HEK293 (cell line): ENCODE measurements around the gene MRTFB.

ENCODE experiments used
- CTCF ChIA-PET: fragments of 350-600 bp; formaldehyde crosslinking; extraction: SDS; loops from one replicate; lab custom pipeline; 2021; ENCODE audit warnings: antibody characterized with exemption; lab: Yijun Ruan, JAX
- POLR2A ChIA-PET: fragments of 300-600 bp; formaldehyde crosslinking; extraction: SDS; loops from one replicate; lab custom pipeline; 2020; ENCODE audit warnings: antibody characterized with exemption, inconsistent platforms; lab: Yijun Ruan, JAX
- H3K27ac ChIP-seq: fragments of 200-500 bp; sonication (Bioruptor generic); 2 replicates; pipeline ENCODE4 v1.5.1; 2014; ENCODE audit warnings: low read depth, low read length, control low read depth, inconsistent platforms; ENCODE audit errors: extremely low read depth
- H3K36me3 ChIP-seq, 2 experiments: fragments of 200-500 bp in 1 of 2; sonication (Bioruptor generic) in 1 of 2; 1 replicate in 1 of 2; 2 replicates in 1 of 2; pipeline ENCODE4 v1.5.1; 2014 to 2017; ENCODE audit warnings: inconsistent platforms in 2 of 2, low read length in 2 of 2; ENCODE audit not compliant: control insufficient read depth in 2 of 2, insufficient read depth in 1 of 2
- H3K4me1 ChIP-seq: fragments of 200-500 bp; sonication (Bioruptor generic); 2 replicates; pipeline ENCODE4 v1.5.1; 2014; ENCODE audit warnings: mild to moderate bottlenecking, low read length, inconsistent platforms; ENCODE audit not compliant: control insufficient read depth, insufficient read depth
- H3K4me3 ChIP-seq: 2 replicates; pipeline ENCODE4 v1.5.1; 2011; ENCODE audit warnings: low read depth, mild to moderate bottlenecking, control low read depth, low read length, moderate library complexity
- H3K9me3 ChIP-seq: fragments of 200-500 bp; sonication (Bioruptor generic); 2 replicates; pipeline ENCODE4 v1.5.1; 2014; ENCODE audit warnings: low read depth, low read length, inconsistent platforms; ENCODE audit not compliant: control insufficient read depth, insufficient read depth
- GLIS1 ChIP-seq: fragments of 450-650 bp; formaldehyde crosslinking; IDR thresholded peaks from 2 replicates; pipeline ENCODE4 v1.5.1; 2016; ENCODE audit warnings: missing biosample characterization, missing genetic modification characterization
- HOXC10 ChIP-seq: sonication (generic); formaldehyde crosslinking; IDR thresholded peaks from 2 replicates; pipeline ENCODE4 v1.8.1; 2023; ENCODE audit warnings: mild to moderate bottlenecking, missing genetic modification reagents
- ZEB2 ChIP-seq: fragments of 450-650 bp; formaldehyde crosslinking; IDR thresholded peaks from 2 replicates; pipeline ENCODE4 v1.5.1; 2016; ENCODE audit warnings: missing biosample characterization, missing genetic modification characterization
- ZIC2 ChIP-seq: fragments of 450-650 bp; formaldehyde crosslinking; IDR thresholded peaks from 2 replicates; pipeline ENCODE4 v1.5.1; 2016; ENCODE audit warnings: missing biosample characterization, missing genetic modification characterization
- ZNF10 ChIP-seq: fragments of 450-650 bp; formaldehyde crosslinking; IDR thresholded peaks from 2 replicates; pipeline ENCODE4 v1.5.1; 2017; ENCODE audit warnings: missing biosample characterization, missing genetic modification characterization
- ZNF132 ChIP-seq: fragments of 450-650 bp; formaldehyde crosslinking; IDR thresholded peaks from 2 replicates; pipeline ENCODE4 v1.5.1; 2017; ENCODE audit warnings: missing biosample characterization, missing genetic modification characterization, borderline replicate concordance
- ZNF133 ChIP-seq: fragments of 450-650 bp; formaldehyde crosslinking; IDR thresholded peaks from 2 replicates; pipeline ENCODE4 v1.5.1; 2016; ENCODE audit warnings: missing biosample characterization, missing genetic modification characterization
- ZNF155 ChIP-seq: fragments of 450-650 bp; formaldehyde crosslinking; IDR thresholded peaks from 2 replicates; pipeline ENCODE4 v1.5.1; 2016; ENCODE audit warnings: missing biosample characterization, missing genetic modification characterization
- ZNF184 ChIP-seq: fragments of 450-650 bp; IDR thresholded peaks from 2 replicates; pipeline ENCODE4 v1.5.1; 2018; ENCODE audit warnings: missing biosample characterization, mild to moderate bottlenecking, missing genetic modification characterization
- ZNF239 ChIP-seq: fragments of 450-650 bp; formaldehyde crosslinking; IDR thresholded peaks from 2 replicates; pipeline ENCODE4 v1.5.1; 2016; ENCODE audit warnings: missing biosample characterization, missing genetic modification characterization
- ZNF354C ChIP-seq: fragments of 450-650 bp; formaldehyde crosslinking; IDR thresholded peaks from 2 replicates; pipeline ENCODE4 v1.5.1; 2016; ENCODE audit warnings: missing biosample characterization, missing genetic modification characterization, low read depth, borderline replicate concordance
- ZNF362 ChIP-seq: fragments of 450-650 bp; formaldehyde crosslinking; IDR thresholded peaks from 2 replicates; pipeline ENCODE4 v1.5.1; 2016; ENCODE audit warnings: missing biosample characterization, missing genetic modification characterization
- ZNF549 ChIP-seq: fragments of 450-650 bp; IDR thresholded peaks from 2 replicates; pipeline ENCODE4 v1.5.1; 2018; ENCODE audit warnings: missing biosample characterization, missing genetic modification characterization, mild to moderate bottlenecking, inconsistent platforms, moderate library complexity
- ZNF561 ChIP-seq: fragments of 450-650 bp; IDR thresholded peaks from 2 replicates; pipeline ENCODE4 v1.5.1; 2018; ENCODE audit warnings: missing biosample characterization, missing genetic modification characterization, borderline replicate concordance
- ZNF585B ChIP-seq: fragments of 450-650 bp; formaldehyde crosslinking; IDR thresholded peaks from 2 replicates; pipeline ENCODE4 v1.5.1; 2016; ENCODE audit warnings: missing biosample characterization, missing genetic modification characterization
- ZNF596 ChIP-seq: fragments of 450-650 bp; IDR thresholded peaks from 2 replicates; pipeline ENCODE4 v1.5.0; 2018; ENCODE audit warnings: missing biosample characterization, mild to moderate bottlenecking, missing genetic modification characterization, moderate library complexity
- ZNF843 ChIP-seq: fragments of 450-650 bp; formaldehyde crosslinking; IDR thresholded peaks from 2 replicates; pipeline ENCODE4 v1.5.1; 2016; ENCODE audit warnings: missing biosample characterization, missing genetic modification characterization
- TF ChIP-seq, protein P1 (sequence below): fragments of 450-650 bp; formaldehyde crosslinking; IDR thresholded peaks from 2 replicates; pipeline ENCODE4 v1.5.1; 2016; ENCODE audit warnings: missing biosample characterization, missing genetic modification characterization
- TF ChIP-seq, protein P2 (sequence below): fragments of 450-650 bp; formaldehyde crosslinking; IDR thresholded peaks from 2 replicates; pipeline ENCODE4 v1.5.1; 2017; ENCODE audit warnings: missing biosample characterization, missing genetic modification characterization
- TF ChIP-seq, protein P3 (sequence below): fragments of 450-650 bp; formaldehyde crosslinking; IDR thresholded peaks from 2 replicates; pipeline ENCODE4 v1.5.1; 2016; ENCODE audit warnings: missing biosample characterization, missing genetic modification characterization, low read depth

MRTFB gene

GRCh38 chr16:14057878-14058382 is 13.2 kb upstream of the MRTFB start:
- no peaks in the 10 kb centered on the region for H3K9me3 ChIP-seq
- CTCF ChIA-PET: interaction anchor here (0.8 kb wide), 1 partner anchor 134 kb away, joined by 3 read pairs; no protein-coding TSS in a partner anchor
- H3K36me3 ChIP-seq: no peaks in the 10 kb centered on the region
- H3K4me3 ChIP-seq: no peak overlapping the region
- H3K27ac ChIP-seq: no peak overlapping the region
- TF ChIP-seq ZNF155 (no peak), ZEB2 (no peak), ZNF549 (tag by site-specific recombination) (no peak), ZNF133 (no peak), ZNF585B (tag by site-specific recombination) (no peak), ZNF362 (tag by site-specific recombination) (no peak)
- TF ChIP-seq, protein P1, sequence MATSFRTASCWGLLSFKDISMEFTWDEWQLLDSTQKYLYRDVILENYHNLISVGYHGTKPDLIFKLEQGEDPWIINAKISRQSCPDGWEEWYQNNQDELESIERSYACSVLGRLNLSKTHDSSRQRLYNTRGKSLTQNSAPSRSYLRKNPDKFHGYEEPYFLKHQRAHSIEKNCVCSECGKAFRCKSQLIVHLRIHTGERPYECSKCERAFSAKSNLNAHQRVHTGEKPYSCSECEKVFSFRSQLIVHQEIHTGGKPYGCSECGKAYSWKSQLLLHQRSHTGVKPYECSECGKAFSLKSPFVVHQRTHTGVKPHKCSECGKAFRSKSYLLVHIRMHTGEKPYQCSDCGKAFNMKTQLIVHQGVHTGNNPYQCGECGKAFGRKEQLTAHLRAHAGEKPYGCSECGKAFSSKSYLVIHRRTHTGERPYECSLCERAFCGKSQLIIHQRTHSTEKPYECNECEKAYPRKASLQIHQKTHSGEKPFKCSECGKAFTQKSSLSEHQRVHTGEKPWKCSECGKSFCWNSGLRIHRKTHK (tag by site-specific recombination): no peak
- TF ChIP-seq, protein P2, sequence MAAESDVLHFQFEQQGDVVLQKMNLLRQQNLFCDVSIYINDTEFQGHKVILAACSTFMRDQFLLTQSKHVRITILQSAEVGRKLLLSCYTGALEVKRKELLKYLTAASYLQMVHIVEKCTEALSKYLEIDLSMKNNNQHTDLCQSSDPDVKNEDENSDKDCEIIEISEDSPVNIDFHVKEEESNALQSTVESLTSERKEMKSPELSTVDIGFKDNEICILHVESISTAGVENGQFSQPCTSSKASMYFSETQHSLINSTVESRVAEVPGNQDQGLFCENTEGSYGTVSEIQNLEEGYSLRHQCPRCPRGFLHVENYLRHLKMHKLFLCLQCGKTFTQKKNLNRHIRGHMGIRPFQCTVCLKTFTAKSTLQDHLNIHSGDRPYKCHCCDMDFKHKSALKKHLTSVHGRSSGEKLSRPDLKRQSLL (tag by site-specific recombination): no peak
- TF ChIP-seq, all 188 proteins: peak for 0
- POLR2A ChIA-PET: no interaction called here
- H3K4me1 ChIP-seq: no peaks in the 10 kb centered on the region

DNA sequence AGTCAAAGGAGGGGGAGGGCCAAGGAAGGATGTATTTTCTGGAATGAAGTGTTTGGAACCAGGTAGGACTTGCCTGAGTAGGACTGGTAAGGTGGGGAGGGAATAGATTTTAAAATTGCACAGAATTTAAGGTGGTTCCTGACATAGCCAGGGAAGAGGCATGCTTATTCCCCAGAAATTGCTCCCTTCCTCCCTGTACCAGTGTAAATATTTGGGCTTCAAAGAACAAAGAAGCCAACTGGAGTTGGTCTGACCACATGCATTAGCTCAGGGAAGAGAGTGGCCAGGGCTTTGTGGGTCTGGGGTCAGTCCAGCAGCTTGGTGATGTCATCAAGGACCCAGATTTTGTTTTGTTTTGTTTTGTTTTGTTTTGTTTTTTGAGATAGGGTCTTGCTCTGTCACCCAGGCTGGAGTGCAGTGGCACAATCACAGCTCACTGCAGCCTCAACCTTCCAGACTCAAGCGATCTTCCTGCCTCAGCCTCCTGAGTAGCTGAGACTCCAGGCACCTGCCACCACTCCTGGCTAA is 9.3 kb upstream of the MRTFB start:
- H3K4me3 ChIP-seq: no peak overlapping the region
- TF ChIP-seq, protein P3, sequence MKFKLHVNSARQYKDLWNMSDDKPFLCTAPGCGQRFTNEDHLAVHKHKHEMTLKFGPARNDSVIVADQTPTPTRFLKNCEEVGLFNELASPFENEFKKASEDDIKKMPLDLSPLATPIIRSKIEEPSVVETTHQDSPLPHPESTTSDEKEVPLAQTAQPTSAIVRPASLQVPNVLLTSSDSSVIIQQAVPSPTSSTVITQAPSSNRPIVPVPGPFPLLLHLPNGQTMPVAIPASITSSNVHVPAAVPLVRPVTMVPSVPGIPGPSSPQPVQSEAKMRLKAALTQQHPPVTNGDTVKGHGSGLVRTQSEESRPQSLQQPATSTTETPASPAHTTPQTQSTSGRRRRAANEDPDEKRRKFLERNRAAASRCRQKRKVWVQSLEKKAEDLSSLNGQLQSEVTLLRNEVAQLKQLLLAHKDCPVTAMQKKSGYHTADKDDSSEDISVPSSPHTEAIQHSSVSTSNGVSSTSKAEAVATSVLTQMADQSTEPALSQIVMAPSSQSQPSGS (tag by site-specific recombination): peak; percentile 36; the same call in 1 of the 2 replicates
- no peak for TF ChIP-seq ZIC2 (tag by site-specific recombination)
- TF ChIP-seq, all 188 proteins: peak for 1
- Histone ChIP-seq H3K9me3 (no peaks in the 10 kb centered on the region), H3K4me1 (no peaks in the 10 kb centered on the region), H3K36me3 (no peaks in the 10 kb centered on the region), H3K27ac (no peak overlapping the region)
- ChIA-PET POLR2A (no interaction called here), CTCF (interaction anchor here (0.9 kb wide), 1 partner anchor 127 kb away, joined by 6 read pairs; no protein-coding TSS in a partner anchor)

DNA sequence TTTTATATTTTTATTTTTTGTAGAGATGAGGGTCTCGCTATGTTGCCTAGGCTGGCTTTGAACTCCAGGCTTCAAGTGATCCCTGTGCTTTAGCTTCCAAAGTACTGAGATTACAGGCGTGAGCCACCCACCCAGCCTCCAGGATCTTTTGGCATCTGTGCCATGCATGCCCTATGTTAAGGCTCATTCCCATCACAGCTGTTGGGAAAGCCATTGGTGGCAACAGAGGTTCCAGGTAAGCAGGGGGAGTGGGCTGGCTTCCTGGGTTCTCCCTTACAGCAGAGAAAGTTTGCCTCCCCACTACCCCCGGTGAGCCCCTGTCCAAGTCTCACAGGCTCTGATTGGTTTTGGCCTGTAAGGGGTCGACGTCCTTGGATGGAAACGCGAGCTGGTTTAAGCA is 8.9 kb upstream of the MRTFB start:
- Histone ChIP-seq H3K4me3 (no peak overlapping the region), H3K9me3 (no peaks in the 10 kb centered on the region), H3K4me1 (no peaks in the 10 kb centered on the region), H3K36me3 (no peaks in the 10 kb centered on the region), H3K27ac (no peak overlapping the region)
- ChIA-PET POLR2A (interaction anchor here (0.6 kb wide), 1 partner anchor 1465 kb away, joined by 4 read pairs; no protein-coding TSS in a partner anchor), CTCF (interaction anchor here (0.9 kb wide), 1 partner anchor 128 kb away, joined by 6 read pairs; no protein-coding TSS in a partner anchor)
- no peak for TF ChIP-seq ZNF10 (tag by site-specific recombination)
- no peak for TF ChIP-seq ZNF239
- TF ChIP-seq ZNF184 (tag by site-specific recombination): no peak
- no peak for TF ChIP-seq ZNF132 (tag by site-specific recombination)
- TF ChIP-seq GLIS1 (tag by site-specific recombination): no peak
- no peak for TF ChIP-seq ZNF561 (tag by site-specific recombination)
- no peak for TF ChIP-seq ZNF354C
- no peak for TF ChIP-seq ZNF596 (tag by site-specific recombination)
- TF ChIP-seq ZNF843 (tag by site-specific recombination): no peak
- no peak for TF ChIP-seq HOXC10 (CRISPR knock-in tag)
